ENCODE data around the gene CA9. TPM values are rescaled to one million over a fixed set of nuclear protein-coding genes. Genes with fewer than 3 reads are reported as not detected.

CA9 gene
- total and polyA plus RNA-seq, 9 of the 15 experiments (the other 6 are each of a cell fraction or from before 2014, with no cell fraction given), result 0.15 to 10.6 (median 0.60) TPM; not detected in 4

DNA sequence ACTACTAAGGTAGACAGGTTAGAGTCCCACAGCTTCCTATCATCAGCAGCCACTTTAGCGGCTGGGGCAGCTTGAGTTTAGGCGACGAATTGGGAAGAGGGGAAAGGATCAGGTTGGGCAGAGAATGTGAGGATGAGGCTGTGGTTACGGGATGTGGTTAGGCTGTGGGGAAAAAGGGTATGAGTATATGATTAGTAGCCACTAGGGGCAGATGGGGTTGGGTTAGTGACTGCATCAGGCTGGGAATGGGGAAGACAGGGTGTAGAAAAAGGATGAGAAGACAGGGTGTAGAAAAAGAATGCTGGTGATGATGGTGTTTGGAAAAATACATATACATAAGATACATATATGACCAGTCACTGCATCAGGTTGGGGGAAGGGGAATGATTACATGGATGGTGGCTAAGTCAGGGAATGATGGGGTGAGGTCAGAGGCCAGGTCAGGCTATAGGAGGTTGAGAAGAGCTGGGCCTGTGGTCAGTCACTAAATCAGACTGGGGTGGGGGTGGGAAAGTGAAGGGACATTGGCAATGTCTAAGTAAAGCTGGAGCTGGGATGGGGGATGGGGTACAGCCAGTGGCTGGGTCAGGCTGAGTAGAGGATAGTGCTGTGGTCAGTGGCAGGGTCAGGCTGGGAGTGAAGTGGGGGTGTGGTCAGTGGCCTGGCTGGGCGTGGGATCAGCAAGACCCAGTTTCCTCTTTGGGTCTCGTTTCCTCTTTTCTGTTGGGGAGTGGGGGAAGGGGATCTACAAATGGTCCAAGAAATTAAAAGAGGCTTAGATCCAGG lies 56.2 kb downstream of the CA9 start (continued):
- TF ChIP-seq CAMTA2 (CRISPR knock-in tag; conservative IDR thresholded peaks at IDR 0.05), result no peak
- 0 out of 4 replicates have a peak, but pooled peaks have one; percentile 11 to 20 for TF ChIP-seq TRIM24 (IDR thresholded peaks at IDR 0.05)
- no peak for TF ChIP-seq POLR3G (IDR thresholded peaks at IDR 0.05; ENCODE audit: extremely low read depth, insufficient read length, insufficient replicate concordance)
- no peak for TF ChIP-seq HDAC8 (tag; IDR thresholded peaks at IDR 0.05)
- TF ChIP-seq PTRF (tag; IDR thresholded peaks at IDR 0.05), result no peak
- no peak for TF ChIP-seq NFYB (IDR thresholded peaks at IDR 0.05; ENCODE audit: extremely low read depth, insufficient read length)
- TF ChIP-seq, protein P1, sequence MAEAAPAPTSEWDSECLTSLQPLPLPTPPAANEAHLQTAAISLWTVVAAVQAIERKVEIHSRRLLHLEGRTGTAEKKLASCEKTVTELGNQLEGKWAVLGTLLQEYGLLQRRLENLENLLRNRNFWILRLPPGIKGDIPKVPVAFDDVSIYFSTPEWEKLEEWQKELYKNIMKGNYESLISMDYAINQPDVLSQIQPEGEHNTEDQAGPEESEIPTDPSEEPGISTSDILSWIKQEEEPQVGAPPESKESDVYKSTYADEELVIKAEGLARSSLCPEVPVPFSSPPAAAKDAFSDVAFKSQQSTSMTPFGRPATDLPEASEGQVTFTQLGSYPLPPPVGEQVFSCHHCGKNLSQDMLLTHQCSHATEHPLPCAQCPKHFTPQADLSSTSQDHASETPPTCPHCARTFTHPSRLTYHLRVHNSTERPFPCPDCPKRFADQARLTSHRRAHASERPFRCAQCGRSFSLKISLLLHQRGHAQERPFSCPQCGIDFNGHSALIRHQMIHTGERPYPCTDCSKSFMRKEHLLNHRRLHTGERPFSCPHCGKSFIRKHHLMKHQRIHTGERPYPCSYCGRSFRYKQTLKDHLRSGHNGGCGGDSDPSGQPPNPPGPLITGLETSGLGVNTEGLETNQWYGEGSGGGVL (CRISPR knock-in tag; IDR thresholded peaks at IDR 0.05), result no peak
- TF ChIP-seq ERF (CRISPR knock-in tag; IDR thresholded peaks at IDR 0.05), result no peak
- TF ChIP-seq KAT2B (IDR thresholded peaks at IDR 0.05; ENCODE audit: low read depth, low read length), result no peak
- no peak for TF ChIP-seq ZNF75A (CRISPR knock-in tag; IDR thresholded peaks at IDR 0.05)
- TF ChIP-seq FOSL1 (tag; conservative IDR thresholded peaks at IDR 0.05), result no peak
- TF ChIP-seq EP300 (IDR thresholded peaks at IDR 0.05; ENCODE audit: low read length), result no peak; the same call in 1 of the 2 replicates
- TF ChIP-seq, protein P2, sequence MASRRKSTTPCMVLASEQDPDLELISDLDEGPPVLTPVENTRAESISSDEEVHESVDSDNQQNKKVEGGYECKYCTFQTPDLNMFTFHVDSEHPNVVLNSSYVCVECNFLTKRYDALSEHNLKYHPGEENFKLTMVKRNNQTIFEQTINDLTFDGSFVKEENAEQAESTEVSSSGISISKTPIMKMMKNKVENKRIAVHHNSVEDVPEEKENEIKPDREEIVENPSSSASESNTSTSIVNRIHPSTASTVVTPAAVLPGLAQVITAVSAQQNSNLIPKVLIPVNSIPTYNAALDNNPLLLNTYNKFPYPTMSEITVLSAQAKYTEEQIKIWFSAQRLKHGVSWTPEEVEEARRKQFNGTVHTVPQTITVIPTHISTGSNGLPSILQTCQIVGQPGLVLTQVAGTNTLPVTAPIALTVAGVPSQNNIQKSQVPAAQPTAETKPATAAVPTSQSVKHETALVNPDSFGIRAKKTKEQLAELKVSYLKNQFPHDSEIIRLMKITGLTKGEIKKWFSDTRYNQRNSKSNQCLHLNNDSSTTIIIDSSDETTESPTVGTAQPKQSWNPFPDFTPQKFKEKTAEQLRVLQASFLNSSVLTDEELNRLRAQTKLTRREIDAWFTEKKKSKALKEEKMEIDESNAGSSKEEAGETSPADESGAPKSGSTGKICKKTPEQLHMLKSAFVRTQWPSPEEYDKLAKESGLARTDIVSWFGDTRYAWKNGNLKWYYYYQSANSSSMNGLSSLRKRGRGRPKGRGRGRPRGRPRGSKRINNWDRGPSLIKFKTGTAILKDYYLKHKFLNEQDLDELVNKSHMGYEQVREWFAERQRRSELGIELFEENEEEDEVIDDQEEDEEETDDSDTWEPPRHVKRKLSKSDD (conservative IDR thresholded peaks at IDR 0.05; ENCODE audit: low read length), result no peak
- TF ChIP-seq ZNF780A (CRISPR knock-in tag; IDR thresholded peaks at IDR 0.05), result no peak
- no peak for TF ChIP-seq YBX1 (IDR thresholded peaks at IDR 0.05)
- no peak for TF ChIP-seq ESRRB (CRISPR knock-in tag; IDR thresholded peaks at IDR 0.05; ENCODE audit: borderline replicate concordance)
- TF ChIP-seq, protein P3, sequence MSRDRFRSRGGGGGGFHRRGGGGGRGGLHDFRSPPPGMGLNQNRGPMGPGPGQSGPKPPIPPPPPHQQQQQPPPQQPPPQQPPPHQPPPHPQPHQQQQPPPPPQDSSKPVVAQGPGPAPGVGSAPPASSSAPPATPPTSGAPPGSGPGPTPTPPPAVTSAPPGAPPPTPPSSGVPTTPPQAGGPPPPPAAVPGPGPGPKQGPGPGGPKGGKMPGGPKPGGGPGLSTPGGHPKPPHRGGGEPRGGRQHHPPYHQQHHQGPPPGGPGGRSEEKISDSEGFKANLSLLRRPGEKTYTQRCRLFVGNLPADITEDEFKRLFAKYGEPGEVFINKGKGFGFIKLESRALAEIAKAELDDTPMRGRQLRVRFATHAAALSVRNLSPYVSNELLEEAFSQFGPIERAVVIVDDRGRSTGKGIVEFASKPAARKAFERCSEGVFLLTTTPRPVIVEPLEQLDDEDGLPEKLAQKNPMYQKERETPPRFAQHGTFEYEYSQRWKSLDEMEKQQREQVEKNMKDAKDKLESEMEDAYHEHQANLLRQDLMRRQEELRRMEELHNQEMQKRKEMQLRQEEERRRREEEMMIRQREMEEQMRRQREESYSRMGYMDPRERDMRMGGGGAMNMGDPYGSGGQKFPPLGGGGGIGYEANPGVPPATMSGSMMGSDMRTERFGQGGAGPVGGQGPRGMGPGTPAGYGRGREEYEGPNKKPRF (IDR thresholded peaks at IDR 0.05; ENCODE audit: low read depth, low read length), result no peak
- no peak for TF ChIP-seq CBX8 (IDR thresholded peaks at IDR 0.05; ENCODE audit: borderline replicate concordance, extremely low read depth, low read depth, low read length, poor library complexity, severe bottlenecking)
- TF ChIP-seq RAD51 (IDR thresholded peaks at IDR 0.05; ENCODE audit: borderline replicate concordance, low read depth), result no peak
- no peak for TF ChIP-seq RBM25 (IDR thresholded peaks at IDR 0.05; ENCODE audit: low read depth, low read length, severe bottlenecking)
- no peak for TF ChIP-seq POU5F1 (IDR thresholded peaks at IDR 0.05; ENCODE audit: borderline replicate concordance, low read depth, low read length, partially characterized antibody)
- no peak for TF ChIP-seq SUPT5H (IDR thresholded peaks at IDR 0.05)

Data from K562 (cell line).